ENCODE measurements around the gene POLR3K. TPM values are rescaled to one million over a fixed set of nuclear protein-coding genes. Genes with fewer than 3 reads are reported as not detected.

POLR3K gene
- total RNA-seq, 1 donor from 2014 or later = 26.5 TPM

DNA sequence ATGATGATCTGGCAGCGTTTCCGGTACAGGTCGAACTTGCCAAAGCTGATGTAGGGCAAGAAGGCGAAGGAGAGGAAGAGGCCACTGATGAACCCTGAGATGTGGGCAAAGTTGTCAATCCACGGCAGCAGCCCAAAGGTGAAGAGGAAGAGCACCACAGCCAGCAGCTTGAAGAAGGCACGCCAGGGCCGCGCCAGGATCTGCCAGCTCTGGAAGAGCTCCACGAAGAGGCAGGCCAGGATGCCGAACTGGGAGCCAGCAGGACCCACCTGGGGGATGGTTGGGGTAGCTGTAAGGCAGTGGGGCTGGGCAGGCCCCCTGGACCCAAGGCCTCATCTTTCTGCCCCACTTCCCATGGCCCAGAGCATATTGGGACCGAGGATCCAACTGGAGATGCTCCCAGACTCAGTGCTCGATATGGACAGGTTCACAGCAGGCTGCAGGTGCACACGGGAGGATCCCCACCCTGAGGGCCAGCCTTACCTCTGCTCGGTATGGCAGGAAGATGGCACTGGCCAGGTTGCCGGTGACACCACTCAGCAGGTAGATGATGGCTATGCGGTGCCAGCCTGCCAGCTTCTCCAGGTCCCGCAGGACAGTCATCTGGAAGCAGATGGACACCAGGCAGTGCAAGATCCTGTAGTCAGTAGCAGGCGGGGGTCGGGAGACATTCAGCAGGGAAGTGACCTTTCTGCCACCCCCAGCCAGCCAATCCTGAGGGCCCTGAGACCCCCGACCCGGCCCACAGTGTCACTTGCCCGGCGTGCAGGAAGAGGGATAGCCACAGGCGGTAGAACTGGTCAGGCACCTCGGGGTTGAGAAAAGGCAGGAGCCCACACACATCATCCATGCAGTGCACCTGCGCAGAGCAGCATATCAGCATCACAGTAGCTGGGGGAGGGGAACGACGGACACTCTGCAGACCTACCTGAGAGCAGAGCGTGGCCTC lies 5.4 kb upstream of the POLR3K start:
- Mint-ChIP-seq H3K36me3 (ENCODE audit: low read depth) (peaks cover 26% of the 10 kb centered on the region), H3K27ac (no peak overlapping the region), H3K4me3 (no peak overlapping the region), H3K9me3 (no peaks in the 10 kb centered on the region), H3K4me1 (peaks cover 5% of the 10 kb centered on the region), H3K27me3 (no peaks in the 10 kb centered on the region)
- ATAC-seq (ENCODE audit: low read depth) (no peak), DNase-seq (no peak)
- CTCF ChIA-PET = interaction anchor here (0.8 to 2.1 kb wide), 2 partner anchors 38 to 48 kb away, joined by 4 to 7 read pairs; no protein-coding TSS in a partner anchor
- TF ChIP-seq CTCF (IDR thresholded peaks at IDR 0.05) = no peak
- POLR2A ChIA-PET = no interaction called here
- intact Hi-C loops (cut with micrococcal nuclease) = no loop called here

DNA sequence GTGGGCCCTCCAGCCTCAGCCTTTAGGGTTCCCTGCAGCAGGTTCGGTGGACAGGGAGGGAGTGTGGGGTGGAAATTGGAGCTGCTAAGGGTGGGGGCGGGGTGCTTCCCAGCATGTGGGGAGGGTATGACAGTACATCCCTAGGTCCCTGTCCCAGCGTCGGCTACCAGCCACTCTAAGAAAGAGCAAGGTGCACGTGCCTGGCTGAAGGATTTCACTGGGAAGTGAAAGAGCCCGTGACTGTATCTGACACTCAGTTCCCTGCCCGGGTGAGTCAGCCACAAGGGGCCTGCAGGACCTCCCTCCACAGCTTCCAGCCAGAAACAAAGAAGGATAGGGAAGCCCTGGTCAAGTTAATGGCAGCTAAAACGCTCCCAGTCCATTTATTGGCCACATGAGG lies 4.3 kb upstream of the POLR3K start:
- no peak overlapping the region for H3K4me3 Mint-ChIP-seq
- H3K36me3 Mint-ChIP-seq (ENCODE audit: low read depth) = peaks cover 34% of the 10 kb centered on the region
- CTCF ChIA-PET = interaction anchor here (1.1 to 2.1 kb wide), 2 partner anchors 7 to 39 kb away, joined by 3 to 7 read pairs; no protein-coding TSS in a partner anchor
- no peak for TF ChIP-seq CTCF (IDR thresholded peaks at IDR 0.05)
- H3K9me3 Mint-ChIP-seq = no peaks in the 10 kb centered on the region
- DNase-seq (no peak), ATAC-seq (ENCODE audit: low read depth) (no peak)
- H3K27ac Mint-ChIP-seq = no peak overlapping the region
- H3K4me1 Mint-ChIP-seq = peaks cover 11% of the 10 kb centered on the region
- intact Hi-C loops (cut with micrococcal nuclease) = no loop called here
- H3K27me3 Mint-ChIP-seq = no peaks in the 10 kb centered on the region
- POLR2A ChIA-PET = interaction anchor here (0.6 kb wide), 1 partner anchor 24 kb away, joined by 7 read pairs; no protein-coding TSS in a partner anchor

DNA sequence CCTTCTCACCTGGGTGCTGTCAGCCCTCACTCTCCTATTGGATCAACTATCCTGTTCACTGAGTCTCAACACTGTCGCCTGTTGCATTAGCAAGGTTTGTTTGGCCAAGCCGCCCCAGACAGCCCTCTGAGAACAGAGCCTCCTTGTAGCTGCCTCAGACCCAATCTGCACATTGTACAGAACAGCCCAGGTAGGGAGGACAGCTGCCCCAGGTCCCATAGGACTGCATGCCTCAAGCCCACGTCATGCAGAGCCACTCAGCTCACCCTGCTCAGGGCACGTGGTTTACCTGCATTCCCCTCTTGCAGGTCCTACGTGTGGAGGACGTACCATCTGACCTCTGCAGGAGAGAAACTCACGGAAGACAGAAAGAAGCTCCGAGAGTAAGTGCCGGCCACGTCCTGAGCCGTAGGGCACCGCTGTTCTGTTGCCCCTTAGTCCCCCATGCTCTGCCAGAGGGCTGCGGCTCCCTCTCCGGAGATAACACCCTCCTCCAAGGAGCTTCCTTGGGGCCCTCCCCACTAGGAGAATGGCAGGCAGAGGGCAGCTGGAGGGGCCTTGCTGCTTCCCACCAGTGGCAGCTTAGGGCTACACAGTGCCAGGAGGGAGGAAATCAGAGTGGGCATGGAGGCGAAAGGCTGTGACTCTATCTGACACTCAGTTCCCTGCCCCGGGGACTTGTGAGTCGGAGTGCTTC lies 3.0 kb upstream of the POLR3K start:
- Mint-ChIP-seq H3K36me3 (ENCODE audit: low read depth) (peaks cover 37% of the 10 kb centered on the region), H3K27ac (no peak overlapping the region), H3K4me1 (peaks cover 18% of the 10 kb centered on the region), H3K9me3 (no peaks in the 10 kb centered on the region), H3K27me3 (no peaks in the 10 kb centered on the region), H3K4me3 (peak overlapping the region; percentile 32)
- intact Hi-C loops (cut with micrococcal nuclease) = no loop called here
- ChIA-PET CTCF (interaction anchor here (1.1 to 1.2 kb wide), 2 partner anchors 9 kb away, joined by 3 read pairs; no protein-coding TSS in a partner anchor), POLR2A (interaction anchor here (1.6 kb wide), 1 partner anchor 179 kb away, joined by 3 read pairs; no protein-coding TSS in a partner anchor)
- ATAC-seq (ENCODE audit: low read depth) = no peak
- no peak for DNase-seq
- TF ChIP-seq CTCF (IDR thresholded peaks at IDR 0.05) = no peak

DNA sequence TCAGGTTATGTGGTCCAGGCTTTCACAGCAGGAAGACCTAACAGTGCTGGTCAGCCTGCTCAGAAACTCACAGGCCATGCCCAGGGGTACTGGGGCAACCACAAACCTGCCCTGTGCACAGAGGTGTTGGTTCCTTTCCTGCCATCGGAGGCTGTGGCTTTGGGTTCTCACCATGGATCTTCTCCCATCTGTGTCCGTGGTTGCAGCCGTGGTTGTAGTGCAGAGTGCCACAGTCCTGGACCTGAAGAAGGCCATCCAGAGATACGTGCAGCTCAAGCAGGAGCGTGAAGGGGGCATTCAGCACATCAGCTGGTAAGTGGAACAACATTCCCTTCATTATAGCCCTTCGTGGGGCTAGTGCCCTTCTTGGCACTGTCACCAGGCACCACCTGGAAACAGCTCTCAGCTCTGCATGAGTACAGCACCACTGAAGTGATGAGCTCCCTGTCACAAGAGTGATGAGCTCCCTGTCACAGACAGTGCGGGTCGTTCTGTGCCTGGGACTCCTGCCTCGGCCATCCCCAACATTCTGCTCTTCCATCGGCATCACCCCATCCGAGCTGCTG lies 2.2 kb upstream of the POLR3K start:
- Mint-ChIP-seq H3K27me3 (no peaks in the 10 kb centered on the region), H3K9me3 (no peaks in the 10 kb centered on the region), H3K4me1 (peaks cover 26% of the 10 kb centered on the region), H3K4me3 (peak overlapping the region; percentile 32), H3K27ac (no peak overlapping the region), H3K36me3 (ENCODE audit: low read depth) (peaks cover 44% of the 10 kb centered on the region)
- POLR2A ChIA-PET = interaction anchor here (0.6 to 1.6 kb wide), 2 partner anchors 38 to 179 kb away, joined by 3 to 9 read pairs; no protein-coding TSS in a partner anchor
- intact Hi-C loops (cut with micrococcal nuclease) = no loop called here
- CTCF ChIA-PET = interaction anchor here (1.2 kb wide), 1 partner anchor 10 kb away, joined by 3 read pairs; no protein-coding TSS in a partner anchor
- DNase-seq (no peak), ATAC-seq (ENCODE audit: low read depth) (no peak)
- TF ChIP-seq CTCF (IDR thresholded peaks at IDR 0.05) = no peak
